ENCODE measurements around the gene SPAG16. TPM values are rescaled to one million over a fixed set of nuclear protein-coding genes. Genes with fewer than 3 reads are reported as not detected.

Gene SPAG16
- total and polyA plus RNA-seq, 2 of the 13 experiments (the other 11 are each of a cell fraction or from before 2014, with no cell fraction given): 9.6 to 26.5 TPM

DNA sequence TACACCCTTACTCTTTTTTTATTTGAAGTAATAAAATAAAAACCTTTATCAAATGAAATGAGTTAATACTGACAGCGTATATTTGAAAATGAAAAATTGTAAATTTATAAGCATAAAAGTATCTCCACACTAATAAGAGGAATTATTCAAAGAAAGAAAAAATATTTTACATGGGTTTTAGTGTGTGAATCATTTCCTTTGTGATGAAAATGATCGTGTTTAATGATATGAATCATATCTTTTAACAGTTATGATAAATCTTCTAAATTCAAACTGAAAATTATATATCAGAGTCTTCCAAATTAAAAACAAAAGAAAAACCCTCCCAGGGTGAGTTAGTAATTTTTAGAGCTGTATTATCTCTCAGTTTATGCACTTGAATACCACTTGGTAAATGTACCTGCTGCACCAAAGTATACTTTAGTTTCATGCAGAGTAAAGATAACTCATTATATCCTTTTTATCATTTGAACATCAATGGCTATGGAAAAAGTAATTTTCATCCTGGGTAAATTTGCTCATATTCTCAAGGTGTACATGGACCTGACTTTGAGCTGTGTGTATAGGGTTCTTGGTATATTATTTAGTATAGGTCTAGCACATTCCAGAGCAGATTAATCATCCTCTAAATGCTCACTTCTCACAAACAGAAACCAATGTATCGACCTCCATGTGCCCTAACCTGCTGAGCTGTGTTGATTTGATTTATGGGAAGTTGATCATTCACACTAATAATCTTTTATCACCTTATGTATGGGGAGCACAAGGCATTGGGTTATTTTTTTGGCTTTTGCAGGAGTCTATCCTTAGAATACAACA lies 1027.9 kb downstream of the SPAG16 start:
- no peak for FAIRE-seq
- in situ Hi-C loops (cut with HindIII; ENCODE audit: extremely low pct_ligation_motif_present, low pct_unique_long_range_greater_than_20kb) (no loop called here), intact Hi-C loops (cut with micrococcal nuclease; ENCODE audit: unreplicated experiment) (loop anchor here (5.0 kb wide), 1 partner anchor 1060 kb away; no protein-coding TSS in a partner anchor)
- no peaks in the 10 kb centered on the region for H3K9me3 ChIP-seq (ENCODE audit: low read length)
- ChIA-PET CTCF (ENCODE audit: low intra/inter-chr PET ratio, low total read pairs) (no interaction called here), POLR2A (no interaction called here)
- H3K36me3 ChIP-seq (replicated peaks in 1 of 2; ENCODE audit: control insufficient read depth in 1 of 2, insufficient read depth in 2 of 2, low read length in 2 of 2): no peaks in the 10 kb centered on the region
- H3K4me1 ChIP-seq (ENCODE audit: insufficient read depth, low read length): no peaks in the 10 kb centered on the region
- no peak overlapping the region for H3K9ac ChIP-seq (ENCODE audit: insufficient read depth, low read depth, low read length)
- DNase-seq (ENCODE audit: low spot score): no peak
- H3K79me2 ChIP-seq (ENCODE audit: insufficient read depth, low read length): no peaks in the 10 kb centered on the region
- H3K4me3 ChIP-seq (replicated peaks in 1 of 3; ENCODE audit: insufficient read depth in 1 of 3, low read depth in 2 of 3, low read length in 3 of 3): no peak overlapping the region
- TF ChIP-seq ISL2 (CRISPR knock-in tag; IDR thresholded peaks at IDR 0.05): no peak
- TF ChIP-seq ZNF17 (CRISPR knock-in tag; IDR thresholded peaks at IDR 0.05): no peak
- TF ChIP-seq, protein P1, sequence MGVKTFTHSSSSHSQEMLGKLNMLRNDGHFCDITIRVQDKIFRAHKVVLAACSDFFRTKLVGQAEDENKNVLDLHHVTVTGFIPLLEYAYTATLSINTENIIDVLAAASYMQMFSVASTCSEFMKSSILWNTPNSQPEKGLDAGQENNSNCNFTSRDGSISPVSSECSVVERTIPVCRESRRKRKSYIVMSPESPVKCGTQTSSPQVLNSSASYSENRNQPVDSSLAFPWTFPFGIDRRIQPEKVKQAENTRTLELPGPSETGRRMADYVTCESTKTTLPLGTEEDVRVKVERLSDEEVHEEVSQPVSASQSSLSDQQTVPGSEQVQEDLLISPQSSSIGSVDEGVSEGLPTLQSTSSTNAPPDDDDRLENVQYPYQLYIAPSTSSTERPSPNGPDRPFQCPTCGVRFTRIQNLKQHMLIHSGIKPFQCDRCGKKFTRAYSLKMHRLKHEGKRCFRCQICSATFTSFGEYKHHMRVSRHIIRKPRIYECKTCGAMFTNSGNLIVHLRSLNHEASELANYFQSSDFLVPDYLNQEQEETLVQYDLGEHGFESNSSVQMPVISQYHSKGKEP (CRISPR knock-in tag; IDR thresholded peaks at IDR 0.05): no peak
- no peak for TF ChIP-seq SAFB2 (CRISPR knock-in tag; IDR thresholded peaks at IDR 0.05; ENCODE audit: borderline replicate concordance, low read depth)
- TF ChIP-seq, protein P2, sequence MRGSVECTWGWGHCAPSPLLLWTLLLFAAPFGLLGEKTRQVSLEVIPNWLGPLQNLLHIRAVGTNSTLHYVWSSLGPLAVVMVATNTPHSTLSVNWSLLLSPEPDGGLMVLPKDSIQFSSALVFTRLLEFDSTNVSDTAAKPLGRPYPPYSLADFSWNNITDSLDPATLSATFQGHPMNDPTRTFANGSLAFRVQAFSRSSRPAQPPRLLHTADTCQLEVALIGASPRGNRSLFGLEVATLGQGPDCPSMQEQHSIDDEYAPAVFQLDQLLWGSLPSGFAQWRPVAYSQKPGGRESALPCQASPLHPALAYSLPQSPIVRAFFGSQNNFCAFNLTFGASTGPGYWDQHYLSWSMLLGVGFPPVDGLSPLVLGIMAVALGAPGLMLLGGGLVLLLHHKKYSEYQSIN (CRISPR knock-in tag; IDR thresholded peaks at IDR 0.05; ENCODE audit: borderline replicate concordance): no peak
- TF ChIP-seq SETDB1 (CRISPR knock-in tag; IDR thresholded peaks at IDR 0.05; ENCODE audit: borderline replicate concordance): no peak
- TF ChIP-seq PCBP1 (IDR thresholded peaks at IDR 0.05; ENCODE audit: borderline replicate concordance, low read depth, low read length): no peak
- no peak for TF ChIP-seq ZNF30 (CRISPR knock-in tag; IDR thresholded peaks at IDR 0.05)
- TF ChIP-seq, protein P3, sequence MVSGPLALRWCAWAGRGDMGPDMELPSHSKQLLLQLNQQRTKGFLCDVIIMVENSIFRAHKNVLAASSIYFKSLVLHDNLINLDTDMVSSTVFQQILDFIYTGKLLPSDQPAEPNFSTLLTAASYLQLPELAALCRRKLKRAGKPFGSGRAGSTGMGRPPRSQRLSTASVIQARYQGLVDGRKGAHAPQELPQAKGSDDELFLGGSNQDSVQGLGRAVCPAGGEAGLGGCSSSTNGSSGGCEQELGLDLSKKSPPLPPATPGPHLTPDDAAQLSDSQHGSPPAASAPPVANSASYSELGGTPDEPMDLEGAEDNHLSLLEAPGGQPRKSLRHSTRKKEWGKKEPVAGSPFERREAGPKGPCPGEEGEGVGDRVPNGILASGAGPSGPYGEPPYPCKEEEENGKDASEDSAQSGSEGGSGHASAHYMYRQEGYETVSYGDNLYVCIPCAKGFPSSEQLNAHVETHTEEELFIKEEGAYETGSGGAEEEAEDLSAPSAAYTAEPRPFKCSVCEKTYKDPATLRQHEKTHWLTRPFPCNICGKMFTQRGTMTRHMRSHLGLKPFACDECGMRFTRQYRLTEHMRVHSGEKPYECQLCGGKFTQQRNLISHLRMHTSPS (CRISPR knock-in tag; IDR thresholded peaks at IDR 0.05; ENCODE audit: low read depth): no peak
- TF ChIP-seq, protein P4, sequence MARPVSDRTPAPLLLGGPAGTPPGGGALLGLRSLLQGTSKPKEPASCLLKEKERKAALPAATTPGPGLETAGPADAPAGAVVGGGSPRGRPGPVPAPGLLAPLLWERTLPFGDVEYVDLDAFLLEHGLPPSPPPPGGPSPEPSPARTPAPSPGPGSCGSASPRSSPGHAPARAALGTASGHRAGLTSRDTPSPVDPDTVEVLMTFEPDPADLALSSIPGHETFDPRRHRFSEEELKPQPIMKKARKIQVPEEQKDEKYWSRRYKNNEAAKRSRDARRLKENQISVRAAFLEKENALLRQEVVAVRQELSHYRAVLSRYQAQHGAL (CRISPR knock-in tag; IDR thresholded peaks at IDR 0.05; ENCODE audit: not compliant biosample characterization): no peak
- BruUV-seq (replicated peaks): no TSS peak
- H3K27ac ChIP-seq (ENCODE audit: extremely low read length, insufficient read depth, low read length): no peak overlapping the region
- ATAC-seq: no peak
- 2% methylated on average over 3 of the region's 3 CpGs for WGBS (ENCODE audit: low lambda C conversion rate)
- no peak overlapping the region for H2AFZ ChIP-seq (ENCODE audit: low read length)
- no peaks in the 10 kb centered on the region for H3K27me3 ChIP-seq (ENCODE audit: control insufficient read depth in 1 of 2, insufficient read depth in 2 of 2, low read length in 2 of 2)
- H3K4me2 ChIP-seq (ENCODE audit: low read depth, low read length): no peak overlapping the region
- no peaks in the 10 kb centered on the region for H4K20me1 ChIP-seq (ENCODE audit: insufficient read depth, low read length)
